ENCODE data around the gene MSI2.

Gene MSI2

DNA sequence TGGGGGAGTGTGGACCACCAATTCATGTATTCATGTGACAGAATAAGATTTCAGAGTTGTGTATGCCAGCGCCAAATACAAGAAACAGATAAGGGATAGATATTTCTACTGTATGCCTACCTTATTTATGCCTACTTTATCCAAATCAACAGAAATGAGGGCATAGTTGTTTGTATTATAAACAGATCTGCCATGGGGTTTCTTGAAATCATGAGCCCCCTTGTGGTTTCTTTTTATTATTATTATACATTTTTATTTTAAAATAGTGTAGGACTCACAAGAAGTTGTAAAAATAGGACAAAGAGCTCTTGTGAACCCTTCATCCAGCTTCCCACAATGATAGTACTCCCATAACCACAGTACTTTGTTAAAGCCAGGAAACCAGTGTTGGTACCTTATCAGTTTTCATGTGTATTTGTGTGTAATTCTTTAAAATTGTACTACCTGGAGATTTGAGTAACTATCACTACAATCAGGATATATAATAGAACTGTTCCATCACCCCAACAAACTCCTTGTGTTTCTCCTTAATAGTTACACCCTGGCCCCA, 259.4 kb downstream of the MSI2 start:
- DNase-seq = no peak

DNA sequence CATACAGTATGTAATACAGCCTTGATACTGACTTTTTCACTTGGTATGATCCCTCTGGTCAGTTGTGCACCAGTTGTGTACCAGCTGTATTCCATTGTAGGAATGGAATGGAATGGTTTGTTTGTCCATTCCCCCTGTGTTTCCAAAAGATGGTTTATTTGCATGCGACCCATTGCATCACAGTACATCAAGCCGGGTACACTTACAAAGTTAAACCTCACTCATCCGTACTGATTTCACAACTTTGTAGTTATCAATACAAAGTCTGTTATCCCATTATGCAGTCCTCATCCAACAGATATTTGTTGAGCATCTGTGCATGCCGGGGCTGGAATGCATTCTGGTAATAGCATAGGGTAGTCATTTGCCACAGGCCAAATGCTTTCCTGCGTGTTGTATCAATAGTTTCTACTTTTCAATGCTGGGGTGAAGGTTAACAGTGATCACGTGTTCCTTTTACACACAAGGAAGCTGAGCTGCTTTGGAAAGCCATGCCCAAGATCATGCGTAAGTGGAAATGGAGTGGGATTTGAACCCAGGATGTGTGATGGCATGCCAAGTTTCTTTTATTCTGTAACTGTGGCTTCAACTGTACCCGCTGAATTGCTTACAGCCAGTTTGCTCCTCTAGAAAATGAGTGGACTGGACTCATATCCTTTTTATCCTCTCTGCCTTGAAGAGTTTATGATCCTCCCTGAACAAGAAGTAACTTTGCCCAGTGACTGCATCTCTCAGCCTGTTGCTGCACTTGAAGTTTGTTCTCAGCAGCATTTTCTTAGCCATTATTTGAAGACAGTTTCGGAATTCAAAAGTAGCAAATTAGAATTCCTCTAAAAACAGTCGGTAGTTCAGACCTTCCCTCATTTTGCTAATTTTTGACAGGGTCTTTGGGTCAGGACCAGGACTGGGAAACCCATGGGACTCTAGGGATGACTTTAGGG, 260.2 kb downstream of the MSI2 start:
- DNase-seq = no peak

DNA sequence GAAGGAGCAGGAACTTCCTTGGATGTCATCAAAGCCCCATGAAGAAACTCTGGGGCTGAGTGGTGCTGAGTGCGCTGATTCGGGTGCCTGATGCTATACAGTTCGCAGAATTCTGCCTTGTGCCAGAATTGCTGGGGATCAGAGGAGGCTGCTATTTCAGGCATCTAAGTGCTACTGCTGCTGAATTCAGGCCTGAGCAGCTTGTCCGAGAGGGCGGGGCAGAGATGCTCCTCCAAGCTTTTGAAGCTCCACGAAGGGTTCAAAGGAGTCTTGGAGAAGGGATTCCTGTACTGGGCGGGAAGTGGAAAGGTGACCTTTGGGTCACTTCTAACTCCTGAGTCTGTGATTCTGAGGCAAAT, 260.9 kb downstream of the MSI2 start:
- no peak for DNase-seq

DNA sequence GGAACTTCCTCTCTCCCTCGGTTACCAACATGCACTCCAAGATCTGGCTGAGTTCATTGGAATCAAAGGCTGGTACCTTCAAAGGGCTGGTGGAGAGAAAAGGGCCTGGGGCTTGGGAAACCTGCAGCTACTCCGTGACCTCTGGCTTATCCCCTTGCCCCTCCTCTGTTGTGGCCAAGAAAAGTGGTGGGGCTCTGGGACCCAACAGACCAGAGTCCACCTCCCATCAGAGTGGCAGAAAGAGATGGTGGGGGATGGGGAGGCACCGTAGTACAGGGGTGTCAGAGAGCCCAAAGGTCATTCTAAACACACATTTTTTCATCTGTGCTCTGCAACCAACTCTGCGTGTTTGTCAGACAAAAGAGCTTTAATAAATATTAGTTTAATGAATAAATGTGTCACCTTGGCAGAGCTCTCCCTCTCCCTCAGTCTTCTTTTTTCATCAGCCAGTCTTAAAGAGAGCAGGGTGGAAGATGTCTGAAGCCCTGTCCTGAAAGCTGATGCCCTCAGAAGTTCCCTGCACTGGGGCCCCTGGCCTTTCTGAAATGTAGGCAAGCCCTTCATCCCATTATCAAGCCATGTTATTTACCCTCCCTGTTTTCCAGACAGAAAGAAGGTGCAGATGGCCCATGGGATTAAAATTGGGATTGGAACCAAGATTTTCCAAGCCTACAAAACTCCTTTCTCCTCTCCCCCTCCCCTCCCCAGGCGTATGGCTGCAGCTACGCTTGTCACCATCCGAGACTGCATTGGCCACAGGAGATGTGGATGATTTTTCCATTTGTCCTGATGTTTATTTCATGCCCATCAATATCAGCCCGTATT, 261.5 kb downstream of the MSI2 start:
- DNase-seq = no peak

DNA sequence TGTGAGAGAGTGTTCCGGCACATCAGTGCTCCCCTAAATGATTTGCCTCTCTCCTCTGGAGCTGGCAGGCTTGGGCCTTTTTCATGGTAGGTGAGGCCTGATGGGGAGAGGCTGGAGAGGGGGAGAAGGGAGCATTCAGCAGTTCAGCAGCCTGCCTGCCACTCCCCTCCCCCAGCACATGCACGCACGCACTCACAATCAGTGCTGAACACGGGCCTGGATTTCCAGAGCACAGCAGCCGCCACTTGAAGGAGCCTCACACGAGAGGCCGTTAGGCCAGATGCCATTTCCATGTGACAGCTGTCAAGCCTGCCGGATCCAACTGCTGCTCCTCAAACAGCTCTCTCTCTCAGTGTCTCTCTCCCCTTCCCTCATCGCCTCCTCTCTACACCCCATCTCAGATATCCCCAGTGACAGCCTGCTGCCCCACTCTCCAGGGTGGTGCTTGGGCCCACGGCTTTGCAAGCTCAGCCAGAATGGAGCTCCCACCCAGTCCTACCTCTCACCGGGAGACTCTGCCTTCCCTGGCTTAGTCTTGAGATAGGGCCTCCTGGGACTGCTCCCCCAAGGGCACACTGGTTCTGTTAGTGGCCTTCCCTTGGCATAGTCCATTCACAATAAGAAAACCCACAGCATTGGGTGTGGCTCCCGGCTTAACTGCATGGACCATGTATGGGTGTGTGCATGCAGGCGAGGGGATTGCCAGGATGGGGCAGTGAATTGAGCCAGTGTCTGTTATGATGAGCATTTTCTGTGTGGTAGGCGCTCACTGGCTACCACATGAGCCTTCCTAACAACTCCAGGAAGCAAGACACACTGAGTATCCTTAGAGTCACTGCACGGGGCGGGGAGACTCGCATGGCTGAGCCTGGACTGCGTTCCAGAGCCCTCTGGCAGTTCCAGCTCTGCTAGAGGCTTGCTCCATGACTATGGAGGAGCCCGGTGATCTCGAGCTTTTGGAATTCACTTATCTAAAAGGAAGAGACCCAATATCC, 262.6 kb downstream of the MSI2 start:
- DNase-seq = no peak

DNA sequence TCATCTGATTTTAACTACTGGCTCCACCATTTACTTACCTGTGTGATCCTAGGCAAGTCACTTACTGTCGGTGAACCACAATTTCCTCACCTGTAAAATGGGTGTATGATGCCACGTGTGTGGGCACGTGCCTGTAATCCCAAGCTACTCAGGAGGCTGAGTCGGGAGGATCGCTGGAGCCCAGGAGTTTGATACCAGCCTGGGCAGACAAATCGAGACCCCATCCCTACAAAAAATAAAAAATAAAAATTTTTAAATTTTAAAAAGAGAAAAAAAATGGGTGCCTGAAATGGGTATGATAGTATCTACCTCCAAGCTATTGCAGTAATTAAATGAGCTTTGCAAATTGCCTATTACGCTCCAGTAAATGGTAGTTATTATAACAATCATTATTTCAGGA, 263.5 kb downstream of the MSI2 start:
- no peak for DNase-seq

DNA sequence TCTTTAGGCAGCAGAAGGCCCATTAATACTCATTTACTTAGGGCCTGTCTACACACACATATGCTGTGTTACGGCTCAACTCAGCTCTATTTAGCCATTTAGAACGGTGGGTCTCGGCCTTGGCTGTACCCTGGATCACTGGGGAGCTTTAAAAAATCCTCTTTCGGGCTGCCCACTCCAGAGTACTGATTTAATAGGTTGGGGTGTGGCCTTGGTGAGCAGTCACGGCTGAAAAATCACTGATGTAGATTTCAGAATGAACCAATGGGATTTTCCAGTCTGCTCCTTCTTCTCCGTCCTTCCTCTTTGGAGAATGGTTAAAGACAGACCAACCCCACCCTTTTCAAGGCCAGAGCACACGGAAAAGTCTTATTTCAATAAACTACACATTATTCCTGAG, 265.3 kb downstream of the MSI2 start:
- no peak for DNase-seq

DNA sequence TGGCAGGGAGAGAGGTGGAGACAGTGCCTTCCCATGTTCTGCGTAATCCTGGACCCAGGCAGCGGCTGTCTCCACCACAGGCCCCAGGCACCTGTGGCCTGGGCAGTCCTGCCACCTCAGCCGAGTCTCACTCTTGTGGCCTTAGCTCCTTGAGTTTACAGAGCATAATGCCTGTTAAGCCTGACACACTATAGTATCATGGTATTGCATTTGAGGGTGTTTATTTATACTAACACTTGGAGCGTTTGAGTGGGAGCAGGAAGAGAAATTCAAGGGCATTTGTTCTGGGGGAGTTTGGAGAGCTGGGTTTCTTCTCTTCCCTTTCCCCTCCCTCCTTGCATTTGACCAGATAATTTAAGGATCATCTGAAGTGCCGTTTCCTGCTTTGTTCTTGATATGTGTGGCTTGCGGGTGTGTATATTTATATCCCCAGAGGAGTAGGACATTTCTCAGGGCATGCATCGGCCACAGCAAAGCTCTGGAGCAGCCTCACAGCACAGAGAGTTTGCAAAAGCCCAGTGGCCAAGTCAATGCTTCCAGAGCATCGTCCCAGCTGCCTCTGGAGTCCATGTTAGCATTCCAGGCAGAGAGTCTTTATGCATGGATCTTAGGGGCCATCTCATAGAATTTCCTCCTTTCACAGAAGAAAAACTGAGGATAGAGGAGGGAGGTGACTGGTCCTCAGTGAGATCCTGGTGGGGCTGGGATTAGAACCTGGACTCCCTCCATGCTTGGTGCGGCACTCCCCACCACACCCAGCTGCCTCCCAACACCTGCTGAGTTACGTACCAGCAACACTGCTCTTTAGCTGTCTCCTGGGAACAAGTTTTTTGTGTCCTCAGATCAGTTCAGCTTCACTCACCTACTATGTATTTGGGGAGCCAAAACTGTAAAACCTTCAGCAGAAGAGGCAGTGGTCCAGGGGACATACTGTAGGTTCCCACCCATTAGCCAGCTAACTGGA, 266.0 kb downstream of the MSI2 start:
- DNase-seq = no peak

DNA sequence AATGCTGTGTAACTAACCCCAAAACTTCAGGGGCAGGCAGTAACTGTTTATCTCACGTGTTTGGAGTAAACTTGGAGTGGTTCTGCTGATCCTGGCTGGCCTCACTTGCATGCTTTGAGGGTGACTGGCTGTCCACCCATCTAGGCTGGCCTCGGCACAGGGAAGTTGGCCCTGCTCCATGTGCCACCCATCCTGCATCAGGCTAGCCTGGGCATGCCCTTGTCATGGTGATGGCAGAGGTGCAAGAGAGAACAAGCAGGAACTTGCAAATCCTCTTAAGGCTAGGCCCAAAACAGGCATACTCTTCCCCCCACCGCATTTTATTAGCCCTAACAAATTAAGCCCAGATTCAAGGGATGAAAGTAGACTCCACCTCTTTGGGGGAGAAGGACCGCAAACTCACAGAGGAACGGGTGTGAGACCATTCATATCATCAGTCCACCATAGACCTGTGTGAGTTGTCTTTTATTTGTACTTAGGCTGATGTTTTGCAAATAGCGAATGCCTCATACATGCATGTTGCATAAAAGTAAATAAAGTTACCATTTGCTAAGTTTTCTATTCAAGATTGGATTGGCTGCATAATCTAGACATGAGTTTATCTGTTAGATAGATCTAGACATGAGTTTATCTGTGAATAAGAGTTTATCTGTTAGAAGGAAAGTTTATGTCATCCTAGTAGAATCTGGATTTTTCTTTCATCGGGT, 267.8 kb downstream of the MSI2 start:
- no peak for DNase-seq

DNA sequence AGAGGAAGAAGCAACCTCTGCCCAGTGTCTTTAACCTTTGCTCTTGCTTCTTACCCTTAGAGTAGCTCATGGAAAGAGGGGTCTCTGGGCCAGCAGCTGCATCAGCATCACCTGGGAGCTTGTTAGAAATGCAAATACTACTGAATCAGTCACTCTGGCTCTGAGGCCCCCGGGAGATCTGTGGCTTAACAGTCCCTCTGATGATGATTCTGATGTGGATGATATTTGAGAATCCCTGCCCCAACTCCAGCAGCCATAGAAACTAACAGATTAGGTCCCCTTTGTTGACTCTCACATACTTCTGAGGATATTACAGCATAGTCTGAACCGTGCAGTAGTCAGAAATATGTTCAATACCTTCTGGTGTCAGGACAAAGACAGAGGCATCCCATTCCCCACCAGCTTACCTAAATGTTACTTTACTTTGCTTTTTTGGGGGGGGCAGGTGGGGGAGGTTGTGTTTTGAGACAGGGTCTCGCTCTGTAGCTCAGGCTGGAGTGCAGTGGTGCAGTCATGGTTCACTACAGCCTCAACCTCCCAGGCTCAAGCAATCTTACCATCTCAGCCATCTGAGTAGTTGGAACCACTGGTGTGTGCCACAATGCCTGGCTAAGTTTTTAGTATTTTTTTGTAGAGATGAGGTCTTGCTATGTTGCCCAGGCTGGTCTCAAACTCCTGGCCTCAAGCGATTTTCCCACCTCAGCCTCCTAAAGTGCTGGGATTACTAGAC, 268.7 kb downstream of the MSI2 start:
- DNase-seq = no peak

DNA sequence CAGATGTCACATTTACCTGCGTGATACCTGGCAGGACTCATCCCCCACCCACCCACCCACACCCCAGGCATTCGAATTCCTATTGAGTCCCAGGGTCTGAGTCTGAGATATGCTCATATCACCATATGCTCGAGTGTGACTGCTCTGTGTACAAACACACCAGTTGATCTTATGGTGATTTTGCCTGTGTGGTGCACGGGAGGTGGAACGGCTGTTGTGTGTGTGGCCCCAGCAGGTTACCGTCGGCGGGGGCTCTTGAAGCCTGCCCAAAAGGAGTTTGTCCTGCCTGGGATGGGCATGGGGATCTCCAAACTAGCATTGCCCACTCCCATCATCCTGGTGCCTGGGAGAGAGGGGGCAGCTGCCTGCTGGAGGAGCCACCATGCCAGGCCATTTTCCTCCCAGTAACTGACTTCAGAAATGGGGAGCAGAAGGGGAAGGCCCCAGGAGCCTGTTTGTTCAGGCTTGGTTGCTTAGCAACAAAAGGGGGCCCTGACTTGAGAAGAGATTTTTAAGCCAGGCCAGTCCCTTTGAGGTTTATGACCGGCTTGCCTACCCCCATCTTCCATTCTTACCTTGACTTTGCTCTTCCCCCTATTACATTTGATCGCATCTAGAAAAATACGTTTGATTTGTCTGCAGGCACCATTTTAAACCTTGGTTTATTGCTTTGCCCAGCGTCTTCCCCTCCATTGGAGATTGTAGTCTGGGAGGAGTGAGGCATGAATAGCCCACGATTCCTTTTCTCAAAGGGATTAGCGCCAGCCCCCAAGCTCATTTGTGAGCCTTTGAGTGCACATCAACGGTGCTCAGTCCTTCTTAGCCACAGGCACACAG, 271.1 kb downstream of the MSI2 start:
- no peak for DNase-seq

DNA sequence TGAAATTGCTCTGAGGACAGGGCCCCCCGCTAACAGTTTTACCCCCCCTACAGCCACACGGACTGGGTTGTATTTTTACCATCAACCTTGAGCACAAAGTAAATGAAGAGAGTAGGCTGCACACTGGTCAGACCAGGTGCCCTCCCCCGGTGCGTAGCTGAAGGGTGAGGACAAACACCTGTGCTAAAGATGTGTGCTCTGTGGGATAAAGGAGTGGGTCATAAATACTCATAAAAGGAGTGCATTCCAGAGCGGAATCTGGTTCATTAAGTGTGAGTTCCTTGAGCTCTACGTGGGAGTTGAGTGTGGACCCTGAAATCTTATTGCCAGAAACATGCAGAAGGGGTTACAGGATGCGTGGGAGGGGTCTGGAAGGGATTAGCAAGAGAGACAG, 271.7 kb downstream of the MSI2 start:
- no peak for DNase-seq

DNA sequence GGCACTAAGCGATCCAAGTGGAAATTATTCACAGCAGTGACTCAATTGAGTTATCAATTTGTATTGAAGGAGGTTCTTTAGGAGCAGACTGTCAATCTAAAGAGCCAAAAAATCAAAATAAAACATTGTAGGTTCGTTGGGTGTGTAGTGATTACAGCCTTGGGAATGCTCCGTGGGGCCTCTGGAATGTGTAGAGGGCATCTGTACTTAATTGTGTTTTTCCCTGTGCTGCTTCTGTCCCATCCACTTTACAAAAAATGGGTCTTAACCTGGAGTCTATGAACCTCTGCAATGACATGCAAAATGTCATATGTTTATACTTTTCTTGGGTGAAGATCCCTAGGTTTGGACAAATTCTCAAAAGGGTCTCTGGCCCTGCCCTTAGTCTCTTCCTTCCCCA, 273.7 kb downstream of the MSI2 start:
- DNase-seq = no peak

DNA sequence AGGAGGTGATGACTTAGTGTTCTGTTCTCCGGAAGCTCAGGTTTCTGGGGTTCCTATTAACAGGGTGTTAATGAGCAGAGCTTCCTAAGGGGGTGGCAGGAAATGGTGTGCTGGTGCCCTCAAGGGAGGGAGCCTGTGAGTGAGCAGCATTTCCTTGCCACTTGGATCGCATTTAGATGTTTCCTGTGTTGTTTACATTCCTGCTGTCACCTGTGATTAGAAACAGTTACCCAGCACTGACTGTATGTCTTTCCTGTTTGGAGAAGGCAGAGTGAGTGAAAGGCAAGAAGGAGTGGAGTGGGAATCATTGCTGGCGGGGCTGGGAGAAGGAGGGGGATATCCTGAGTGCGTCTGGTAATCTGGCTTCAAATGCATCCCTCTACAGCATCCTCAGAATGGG, 274.2 kb downstream of the MSI2 start:
- DNase-seq = no peak

DNA sequence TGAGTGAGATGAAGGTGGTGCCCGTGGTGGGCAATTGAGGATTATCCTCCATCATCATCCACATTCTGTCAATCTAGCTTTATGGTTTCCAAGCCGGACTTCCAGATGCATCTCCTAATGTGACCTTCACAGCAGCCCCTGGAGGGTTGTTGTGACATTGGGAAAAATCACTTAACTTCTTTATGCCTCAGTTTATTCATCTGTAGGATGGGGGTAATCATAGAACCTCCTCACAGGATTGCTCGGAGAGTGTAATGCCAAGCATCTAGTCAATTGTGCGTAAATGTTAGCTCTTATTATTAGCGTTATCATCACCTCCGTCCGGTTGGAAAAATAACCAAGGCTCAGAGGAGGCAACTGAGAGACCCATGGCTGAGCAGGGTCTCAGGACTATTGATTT, 274.8 kb downstream of the MSI2 start:
- DNase-seq = no peak

DNA sequence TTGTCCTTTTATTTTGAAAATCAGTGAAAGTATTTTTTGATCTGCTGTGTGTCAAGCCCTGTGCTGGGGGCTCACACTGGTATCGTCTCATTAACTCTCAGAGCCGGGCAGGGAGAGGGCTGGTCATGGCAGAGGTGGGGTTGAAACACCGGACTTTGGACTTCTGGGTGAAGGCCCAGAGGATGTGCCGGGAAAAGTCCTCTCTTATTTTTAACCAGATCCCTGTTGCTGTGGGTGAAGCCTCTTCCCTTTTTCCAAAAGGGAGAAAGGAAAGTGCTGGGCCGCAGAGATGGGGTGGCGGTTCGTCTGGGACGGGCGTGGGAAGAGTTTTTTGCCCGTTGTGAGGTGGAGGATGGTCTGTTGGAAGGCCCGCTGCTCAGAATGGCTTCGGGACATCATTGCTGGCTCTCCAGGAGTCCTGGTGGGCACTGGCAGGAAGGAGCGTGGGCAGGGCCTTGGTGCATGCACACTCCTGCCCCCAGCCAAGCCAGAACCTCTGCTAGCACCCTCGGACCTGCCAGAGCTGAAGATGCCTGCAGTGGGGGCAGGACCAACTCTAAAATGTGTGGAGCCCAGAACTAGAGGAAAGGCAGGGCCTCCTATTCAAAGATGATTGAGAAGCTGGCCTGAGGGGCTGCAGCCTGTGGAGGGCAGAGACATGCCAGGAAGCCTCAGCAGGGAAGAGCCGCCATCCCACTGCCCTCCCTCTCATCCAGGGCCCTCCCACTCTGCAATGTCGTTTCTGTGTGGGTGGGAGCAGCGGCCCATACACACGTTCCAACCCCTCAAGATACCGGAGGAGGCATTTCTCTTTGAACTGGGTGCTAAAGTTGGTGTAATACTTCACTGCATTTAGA, 275.6 kb downstream of the MSI2 start:
- no peak for DNase-seq

DNA sequence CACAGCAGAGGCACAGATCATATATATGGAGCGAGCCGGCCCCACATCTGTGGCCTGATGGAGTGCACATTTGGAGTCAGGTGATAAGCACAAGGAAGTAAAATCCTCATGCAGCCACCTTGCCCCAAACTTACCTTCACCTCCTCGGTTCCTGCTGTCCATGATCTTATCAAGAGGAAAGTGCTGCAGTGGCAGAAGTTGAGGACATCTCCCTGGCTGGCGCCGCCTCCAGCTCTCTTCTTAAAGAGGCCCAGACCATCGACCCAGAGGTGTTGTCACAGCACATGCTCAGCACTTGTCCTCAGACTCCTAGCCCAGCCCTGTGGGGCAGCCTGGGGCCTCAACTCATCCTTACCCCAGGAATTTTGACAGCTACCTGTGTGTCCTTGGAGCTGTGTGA, 276.2 kb downstream of the MSI2 start:
- no peak for DNase-seq

DNA sequence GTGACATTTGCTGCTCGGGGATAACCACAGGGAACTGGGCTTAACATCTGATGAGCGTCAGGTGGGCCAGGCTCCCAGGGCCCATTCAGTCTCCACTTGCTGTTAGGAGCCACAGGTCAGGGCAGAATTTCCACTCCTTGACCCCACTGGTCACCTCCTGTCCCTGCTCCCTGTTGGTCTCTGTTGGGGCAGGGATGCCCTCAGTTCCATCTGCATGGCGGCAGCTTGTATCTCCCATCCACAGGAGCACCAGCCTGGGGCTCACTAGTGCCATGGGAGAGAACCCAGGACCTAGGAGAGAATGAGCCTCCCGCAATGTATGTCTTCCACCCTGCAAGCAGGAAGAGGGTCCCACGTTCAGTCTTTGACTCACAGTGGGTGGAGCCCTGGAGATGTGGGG, 276.6 kb downstream of the MSI2 start:
- DNase-seq = no peak

Measured in activated CD4-positive, CD25-positive, alpha-beta regulatory T cell treated with anti-CD3 and anti-CD28 coated beads, Interleukin-2, amount 50 U/mL, for 72 hours (primary cell).